GM18873 (cell line): ENCODE measurements around the gene ZFAND3.
"Not testable (repeated sequence)": the region's sequence is repeated elsewhere in the genome, so short reads cannot be mapped to it uniquely, and the experiment has no call there.

Source experiments
- ATAC-seq: cut with Tn5 transposase; IDR thresholded peaks from one replicate; pipeline ENCODE4 v1.9.1; 2021; ENCODE audit warnings: mild to moderate bottlenecking, moderate library complexity, moderate number of reproducible peaks; ENCODE audit not compliant: unreplicated experiment, low FRiP score

Gene ZFAND3

GRCh38 chr6:37962481-37963080 is 143.1 kb downstream of the ZFAND3 start:
- ATAC-seq = not testable (repeated sequence)

GRCh38 chr6:37965964-37966676 is 146.6 kb downstream of the ZFAND3 start:
- no peak for ATAC-seq

- ATAC-seq = no peak
Measured at GRCh38 chr6:37966801-37967200, 147.3 kb downstream of the ZFAND3 start.

DNA sequence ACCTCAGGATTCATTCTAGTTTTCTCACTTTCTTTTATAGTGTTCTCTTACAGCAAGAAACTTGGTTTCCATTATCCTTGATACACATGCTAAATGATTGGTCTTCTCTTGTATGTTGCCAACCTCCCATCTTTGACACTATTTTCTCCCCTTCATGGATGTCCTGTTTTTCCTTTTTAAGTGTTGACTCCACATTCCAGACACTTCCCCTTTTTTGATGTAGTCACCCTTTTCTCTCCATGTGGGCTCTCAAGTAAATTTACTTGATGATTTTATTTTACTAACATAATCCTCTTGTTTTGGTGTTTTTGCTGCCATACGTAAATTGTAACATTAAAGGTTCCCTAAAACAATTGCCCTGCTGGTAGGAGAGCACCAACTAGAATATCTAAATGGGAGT is 148.1 kb downstream of the ZFAND3 start:
- ATAC-seq = no peak

DNA sequence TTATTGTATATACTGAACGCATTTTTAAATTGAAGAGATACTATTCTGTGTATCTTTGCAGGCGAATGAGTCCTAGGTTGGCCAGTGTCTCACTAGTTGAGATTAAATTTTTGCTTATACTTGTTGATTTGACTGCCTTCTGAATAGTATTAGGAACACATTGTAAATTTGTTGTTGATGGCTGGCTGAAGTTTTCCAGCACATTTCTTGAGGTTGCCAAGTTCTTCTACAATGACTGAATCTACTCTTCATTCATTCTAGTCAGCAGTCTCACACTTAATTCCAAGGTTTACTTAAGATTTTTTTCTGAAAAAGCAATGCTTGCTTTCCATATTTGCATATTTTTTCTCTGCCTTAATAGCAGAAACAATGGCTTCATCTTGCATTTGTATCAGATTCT is 151.7 kb downstream of the ZFAND3 start:
- ATAC-seq = no peak

GRCh38 chr6:37971711-37972390 is 152.3 kb downstream of the ZFAND3 start:
- ATAC-seq = no peak

DNA sequence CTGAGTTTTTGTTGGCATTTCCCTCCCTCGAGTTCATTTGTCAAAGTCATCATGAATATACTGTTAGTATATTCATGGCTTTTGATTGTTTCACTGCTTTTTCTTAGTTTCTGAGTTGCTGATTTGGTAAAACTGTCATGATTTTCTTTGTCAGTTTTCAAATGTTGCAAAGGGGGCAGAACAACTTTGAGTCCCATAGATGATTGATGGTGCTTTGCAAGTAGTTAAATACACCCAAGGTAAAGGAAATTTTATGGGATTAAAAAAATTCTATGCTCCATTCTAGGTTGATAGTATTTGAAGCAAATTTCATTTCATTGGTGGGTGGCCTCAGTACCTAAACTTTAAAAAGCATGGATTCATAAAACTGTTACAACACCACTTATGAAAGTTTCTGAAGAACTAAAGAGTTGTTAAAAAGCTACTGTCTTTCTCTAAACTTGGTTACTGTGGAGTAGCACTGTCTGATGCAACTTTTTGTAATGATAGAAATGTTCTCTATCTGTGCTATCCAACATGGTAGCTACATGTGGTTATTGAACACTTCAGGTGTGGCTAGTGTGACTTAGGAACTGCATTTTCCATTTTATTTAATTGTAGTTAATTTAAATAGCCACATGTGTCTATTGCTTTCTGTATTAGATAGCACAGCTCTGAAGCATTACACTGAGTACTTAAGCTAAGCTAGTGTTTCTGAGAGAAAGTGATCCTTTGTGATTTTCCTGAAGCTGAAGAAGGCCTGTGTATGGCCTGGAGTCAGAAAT is 153.6 kb downstream of the ZFAND3 start:
- ATAC-seq = no peak

DNA sequence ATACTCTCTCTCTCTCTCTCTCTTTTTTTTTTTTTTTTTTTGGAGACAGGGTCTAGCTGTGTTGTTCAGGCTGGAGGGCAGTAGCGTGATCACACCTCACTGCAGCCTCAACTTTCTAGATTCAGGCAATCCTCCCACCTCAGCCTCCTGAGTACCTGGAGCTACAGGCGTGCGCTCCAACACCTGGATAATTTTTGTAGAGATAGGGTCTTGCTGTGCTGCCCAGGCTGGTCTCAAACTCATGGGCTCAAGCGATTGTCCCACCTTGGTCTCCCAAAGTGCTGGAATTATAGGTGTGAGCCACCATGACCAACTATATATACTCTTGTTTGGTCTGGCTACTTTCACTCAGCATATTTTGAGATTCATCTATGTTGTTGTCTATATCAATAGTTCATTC is 154.9 kb downstream of the ZFAND3 start:
- no peak for ATAC-seq

DNA sequence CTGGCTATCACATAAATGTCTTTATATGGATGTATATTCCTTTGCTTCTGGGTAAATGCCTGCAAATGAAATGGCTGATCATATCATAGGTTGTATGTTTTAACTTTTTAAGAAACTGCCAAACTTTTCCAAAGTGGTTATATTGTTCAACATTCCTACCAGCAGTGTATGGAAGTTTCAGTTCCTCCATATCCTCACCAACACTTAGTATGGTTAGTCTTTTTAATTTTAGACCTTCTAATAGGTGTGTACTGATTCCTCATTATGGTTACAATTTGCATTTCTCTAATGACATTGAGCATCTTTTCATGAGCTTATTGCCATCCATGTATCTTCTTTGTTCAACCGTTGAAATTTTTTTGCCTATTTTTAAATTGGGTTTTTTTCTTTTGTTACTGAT is 155.4 kb downstream of the ZFAND3 start:
- no peak for ATAC-seq

- ATAC-seq = no peak
Measured at GRCh38 chr6:37977715-37978114, 158.2 kb downstream of the ZFAND3 start.

- no peak for ATAC-seq
Measured at GRCh38 chr6:37979392-37980221, 160.1 kb downstream of the ZFAND3 start.

DNA sequence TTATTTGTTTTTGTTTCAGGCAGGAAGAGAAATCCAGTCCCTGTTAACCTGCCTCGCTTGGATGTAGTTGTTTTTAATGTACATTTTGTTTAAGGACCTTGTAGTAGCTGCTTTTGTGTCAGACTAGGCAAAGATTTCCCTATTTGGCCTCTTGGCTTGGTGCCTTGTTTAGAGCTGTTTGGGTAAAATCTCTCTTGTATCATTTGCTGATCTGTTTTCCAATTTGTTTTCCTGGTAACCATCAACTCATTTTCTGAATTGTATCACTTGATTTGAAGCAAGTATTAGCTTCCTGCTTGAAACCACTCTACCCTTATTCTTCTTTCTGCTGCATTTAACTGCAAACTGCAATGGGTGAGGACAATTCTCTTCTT is 160.7 kb downstream of the ZFAND3 start:
- ATAC-seq = no peak

GRCh38 chr6:37981626-37982025 is 162.1 kb downstream of the ZFAND3 start:
- no peak for ATAC-seq

- ATAC-seq = no peak
Measured at GRCh38 chr6:37982317-37982716, 162.8 kb downstream of the ZFAND3 start.

DNA sequence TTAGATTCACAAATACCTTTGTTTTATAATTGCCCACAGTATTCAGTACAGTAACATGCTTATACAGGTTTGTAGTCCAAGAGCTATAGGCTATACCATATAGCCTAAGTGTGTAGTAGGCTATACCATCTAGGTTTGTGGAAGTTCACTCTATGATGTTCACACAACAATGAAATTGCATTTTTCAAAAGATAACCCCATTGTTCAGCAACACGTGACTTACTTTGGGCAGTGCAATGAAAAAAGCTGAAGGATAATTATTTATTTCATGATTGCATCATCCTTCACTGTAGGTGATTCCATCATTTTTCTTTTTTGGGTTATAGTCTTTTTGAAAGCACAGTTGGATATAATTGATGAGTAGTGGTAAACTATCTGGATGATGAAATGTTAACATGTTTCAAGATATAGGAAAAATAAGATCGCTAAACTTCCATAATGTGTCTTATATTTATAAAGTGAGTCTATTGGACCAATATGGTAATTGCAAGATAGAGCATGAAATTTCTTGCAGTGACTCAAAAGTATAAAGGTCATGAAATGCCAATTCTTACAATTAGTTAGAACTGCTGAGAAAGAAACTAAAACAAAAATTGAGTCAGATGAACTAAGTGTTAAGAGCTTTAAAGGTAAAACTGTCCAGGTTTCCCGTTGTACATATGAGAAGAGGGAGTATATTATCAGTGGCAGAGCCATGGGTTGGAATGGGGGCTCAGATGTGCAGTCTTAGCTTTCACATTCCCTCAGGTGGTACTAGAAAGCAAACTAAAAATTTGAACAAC is 164.4 kb downstream of the ZFAND3 start:
- no peak for ATAC-seq

DNA sequence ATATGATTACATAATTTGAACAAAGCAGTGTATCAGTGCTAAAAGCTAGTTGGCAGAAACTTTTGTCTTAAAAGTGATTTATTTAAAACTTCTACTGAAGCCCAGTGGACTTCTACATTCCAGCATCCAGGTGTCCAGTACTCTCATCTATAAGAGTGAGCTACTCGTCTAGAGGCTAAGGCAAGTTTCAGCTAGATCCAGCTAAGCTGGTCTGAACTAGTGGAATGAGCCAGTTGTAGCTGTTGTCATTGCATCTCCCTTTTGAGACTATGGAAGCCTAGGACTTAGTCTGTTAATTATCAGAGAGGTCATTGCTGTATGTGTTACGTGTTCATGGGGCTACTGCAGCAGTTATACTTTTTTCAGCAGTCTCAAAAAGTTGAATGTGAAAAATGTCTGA is 165.1 kb downstream of the ZFAND3 start:
- no peak for ATAC-seq

- ATAC-seq = no peak
Measured at GRCh38 chr6:37985355-37985754, 165.8 kb downstream of the ZFAND3 start.

DNA sequence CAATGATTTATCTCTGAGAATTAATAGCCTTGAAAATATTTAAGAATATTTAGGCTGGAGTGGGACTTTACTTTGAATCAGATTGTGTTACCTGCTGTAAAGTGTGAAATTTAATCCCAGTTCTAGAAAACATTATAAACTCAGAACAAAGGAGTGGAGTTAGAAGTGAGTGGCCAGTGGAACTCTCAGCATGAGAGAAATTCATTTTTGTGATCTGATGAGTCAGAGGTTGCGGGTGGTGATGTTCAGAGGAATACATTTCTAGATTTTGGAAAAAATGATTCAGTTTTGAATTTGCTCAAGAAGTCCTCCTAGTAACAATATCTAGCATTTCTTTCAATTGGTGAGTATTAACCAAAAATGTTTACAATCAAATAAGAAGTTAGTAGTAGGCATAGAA is 167.5 kb downstream of the ZFAND3 start:
- no peak for ATAC-seq

DNA sequence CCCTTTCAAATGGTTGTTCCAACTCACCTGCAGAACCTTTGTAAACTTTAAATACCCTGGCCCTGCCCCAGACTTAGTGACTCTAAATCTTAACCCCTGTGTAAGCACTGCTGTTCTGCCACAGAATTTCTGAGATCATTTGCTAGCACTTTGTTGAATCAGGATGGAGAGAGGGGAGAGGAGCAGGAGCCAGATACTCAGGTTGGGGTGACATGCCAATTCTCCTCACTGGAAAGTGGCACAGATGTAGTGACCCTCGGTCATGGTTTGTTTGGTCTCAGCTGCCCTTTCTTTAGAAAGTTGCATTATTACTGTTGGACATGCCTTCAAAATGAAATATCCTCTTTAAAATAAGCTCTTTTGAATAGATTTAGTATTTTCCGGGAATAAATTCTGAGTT is 168.0 kb downstream of the ZFAND3 start:
- ATAC-seq = no peak

DNA sequence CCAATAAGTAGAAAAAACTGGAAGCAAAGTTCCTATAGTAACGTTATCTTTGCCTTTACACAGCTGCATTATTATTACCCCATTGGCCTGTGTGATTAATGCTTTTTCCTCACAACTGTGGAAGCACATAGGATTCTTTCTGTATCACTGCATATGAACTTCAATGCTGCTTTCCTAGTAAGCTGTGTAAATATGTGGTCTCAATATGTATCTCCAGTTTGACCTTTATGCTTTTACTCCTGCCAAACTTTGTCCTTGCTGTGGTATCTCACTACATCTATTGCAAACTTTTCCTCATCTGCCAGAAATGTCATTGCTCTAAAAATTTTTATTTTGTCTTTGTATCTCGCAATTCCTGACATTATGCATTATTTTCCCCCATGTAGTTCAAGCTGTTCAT is 168.6 kb downstream of the ZFAND3 start:
- ATAC-seq = no peak
